DOHH2 (cell line): Measurements from ENCODE around the gene SLC7A9.

Experiments
- H3F3A ChIP-seq: fragments of 200-600 bp; sonication (generic), shearing (Covaris generic); 2 replicates; pipeline ENCODE4 v1.6.0; 2016; ENCODE audit warnings: antibody characterized with exemption, mild to moderate bottlenecking; ENCODE audit not compliant: control insufficient read depth, insufficient read depth
- H3K27ac ChIP-seq: fragments of 200-600 bp; sonication (generic); 2 replicates; pipeline ENCODE4 v1.5.1; 2014; ENCODE audit warnings: low read depth, mild to moderate bottlenecking, low read length, moderate library complexity
- H3K27me3 ChIP-seq: fragments of 200-600 bp; sonication (generic); 2 replicates; pipeline ENCODE4 v1.6.1; 2014; ENCODE audit warnings: mild to moderate bottlenecking, low read length, mixed read lengths; ENCODE audit not compliant: control insufficient read depth
- H3K36me3 ChIP-seq: fragments of 200-600 bp; sonication (generic); 2 replicates; pipeline ENCODE4 v1.6.1; 2014; ENCODE audit warnings: mild to moderate bottlenecking, low read length, moderate library complexity, mixed read lengths; ENCODE audit not compliant: control insufficient read depth
- H3K4me1 ChIP-seq: fragments of 200-600 bp; sonication (generic); 2 replicates; pipeline ENCODE4 v1.6.1; 2014; ENCODE audit warnings: mild to moderate bottlenecking, low read length, mixed read lengths; ENCODE audit not compliant: control insufficient read depth
- H3K4me2 ChIP-seq: fragments of 200-600 bp; sonication (generic); 2 replicates; pipeline ENCODE4 v1.6.0; 2014; ENCODE audit warnings: mild to moderate bottlenecking, low read length, moderate library complexity
- H3K4me3 ChIP-seq: fragments of 200-600 bp; sonication (generic); 2 replicates; pipeline ENCODE4 v1.5.1; 2014; ENCODE audit warnings: mild to moderate bottlenecking, low read length, mixed read lengths
- H3K79me2 ChIP-seq: fragments of 200-600 bp; sonication (generic); 2 replicates; pipeline ENCODE4 v1.6.1; 2014; ENCODE audit warnings: mild to moderate bottlenecking, low read length, mixed read lengths; ENCODE audit not compliant: control insufficient read depth
- H3K9me2 ChIP-seq: fragments of 200-600 bp; sonication (generic); replicated peaks from 2 replicates; pipeline ENCODE4 v1.6.1; 2014; ENCODE audit warnings: mild to moderate bottlenecking, low read length, mixed read lengths; ENCODE audit not compliant: control insufficient read depth
- H3K9me3 ChIP-seq: fragments of 200-600 bp; sonication (generic); 2 replicates; pipeline ENCODE4 v1.6.1; 2014; ENCODE audit warnings: antibody characterized with exemption, low read length, mixed read lengths; ENCODE audit not compliant: control insufficient read depth, insufficient read depth
- H4K20me1 ChIP-seq: fragments of 200-600 bp; sonication (generic); 2 replicates; pipeline ENCODE4 v1.6.0; 2014; ENCODE audit warnings: low read depth, mild to moderate bottlenecking, antibody characterized with exemption, low read length, moderate library complexity; ENCODE audit not compliant: control insufficient read depth, insufficient read depth
- CTCF ChIP-seq: fragments of 200-600 bp; sonication (generic); IDR thresholded peaks from one replicate; pipeline ENCODE4 v1.5.1; 2014; ENCODE audit warnings: antibody characterized with exemption, mild to moderate bottlenecking, low read depth, low read length; ENCODE audit not compliant: poor library complexity, severe bottlenecking
- EZH2phosphoT487 ChIP-seq: fragments of 200-600 bp; sonication (generic); IDR thresholded peaks from 2 replicates; pipeline ENCODE4 v1.6.1; 2017; ENCODE audit warnings: borderline replicate concordance, mild to moderate bottlenecking, antibody characterized with exemption, low read length, moderate library complexity, mixed read lengths

Gene SLC7A9

GRCh38 chr19:32890326-32890725, 20.8 kb upstream of the SLC7A9 start:
- no peaks in the 10 kb centered on the region for H3F3A ChIP-seq
- no peaks in the 10 kb centered on the region; the same call in 1 of the 2 replicates for H3K9me2 ChIP-seq
- H3K36me3 ChIP-seq, result no peaks in the 10 kb centered on the region
- no peaks in the 10 kb centered on the region for H4K20me1 ChIP-seq
- no peaks in the 10 kb centered on the region for H3K27me3 ChIP-seq
- no peak for TF ChIP-seq CTCF
- H3K9me3 ChIP-seq, result peaks cover 3% of the 10 kb centered on the region; the same call in 1 of the 2 replicates
- H3K4me1 ChIP-seq, result no peaks in the 10 kb centered on the region
- no peak overlapping the region for H3K4me3 ChIP-seq
- no peak overlapping the region for H3K27ac ChIP-seq
- no peak overlapping the region for H3K4me2 ChIP-seq
- no peaks in the 10 kb centered on the region for H3K79me2 ChIP-seq

GRCh38 chr19:32889137-32889934, 19.8 kb upstream of the SLC7A9 start:
- no peak for TF ChIP-seq CTCF
- no peak for TF ChIP-seq EZH2phosphoT487
- no peaks in the 10 kb centered on the region for H3K27me3 ChIP-seq
- H3K4me1 ChIP-seq, result no peaks in the 10 kb centered on the region
- H3K79me2 ChIP-seq, result no peaks in the 10 kb centered on the region
- peaks cover 3% of the 10 kb centered on the region; the same call in 1 of the 2 replicates for H3K9me3 ChIP-seq
- no peak overlapping the region for H3K27ac ChIP-seq
- H3K9me2 ChIP-seq, result no peaks in the 10 kb centered on the region; the same call in 1 of the 2 replicates
- H3K4me2 ChIP-seq, result no peak overlapping the region
- H3K36me3 ChIP-seq, result no peaks in the 10 kb centered on the region
- H3K4me3 ChIP-seq, result no peak overlapping the region
- no peaks in the 10 kb centered on the region for H3F3A ChIP-seq
- no peaks in the 10 kb centered on the region for H4K20me1 ChIP-seq

GRCh38 chr19:32887572-32888215, 18.1 kb upstream of the SLC7A9 start:
- Histone ChIP-seq H3K79me2 (no peaks in the 10 kb centered on the region), H3K27me3 (no peaks in the 10 kb centered on the region), H3K9me2 (no peaks in the 10 kb centered on the region), H3K4me3 (no peak overlapping the region), H3K36me3 (no peaks in the 10 kb centered on the region), H3K27ac (no peak overlapping the region), H3F3A (no peaks in the 10 kb centered on the region), H3K9me3 (peaks cover 2% of the 10 kb centered on the region; the same call in 1 of the 2 replicates), H4K20me1 (no peaks in the 10 kb centered on the region), H3K4me1 (no peaks in the 10 kb centered on the region), H3K4me2 (no peak overlapping the region)
- TF ChIP-seq EZH2phosphoT487 (no peak), CTCF (no peak)
